Loucy (cell line): Measurements from ENCODE around the gene AGXT.

Experiments used
- EZH2phosphoT487 ChIP-seq: fragments of 200-600 bp; IDR thresholded peaks from 2 replicates; pipeline ENCODE4 v1.6.1; 2018; ENCODE audit warnings: antibody characterized with exemption, mild to moderate bottlenecking, moderate library complexity, borderline replicate concordance
- TF ChIP-seq, protein P1 (sequence below): fragments of 200-600 bp; sonication (generic); conservative IDR thresholded peaks from 2 replicates; pipeline ENCODE4 v1.5.1; 2014; ENCODE audit warnings: mild to moderate bottlenecking, antibody characterized with exemption, low read length

DNA sequence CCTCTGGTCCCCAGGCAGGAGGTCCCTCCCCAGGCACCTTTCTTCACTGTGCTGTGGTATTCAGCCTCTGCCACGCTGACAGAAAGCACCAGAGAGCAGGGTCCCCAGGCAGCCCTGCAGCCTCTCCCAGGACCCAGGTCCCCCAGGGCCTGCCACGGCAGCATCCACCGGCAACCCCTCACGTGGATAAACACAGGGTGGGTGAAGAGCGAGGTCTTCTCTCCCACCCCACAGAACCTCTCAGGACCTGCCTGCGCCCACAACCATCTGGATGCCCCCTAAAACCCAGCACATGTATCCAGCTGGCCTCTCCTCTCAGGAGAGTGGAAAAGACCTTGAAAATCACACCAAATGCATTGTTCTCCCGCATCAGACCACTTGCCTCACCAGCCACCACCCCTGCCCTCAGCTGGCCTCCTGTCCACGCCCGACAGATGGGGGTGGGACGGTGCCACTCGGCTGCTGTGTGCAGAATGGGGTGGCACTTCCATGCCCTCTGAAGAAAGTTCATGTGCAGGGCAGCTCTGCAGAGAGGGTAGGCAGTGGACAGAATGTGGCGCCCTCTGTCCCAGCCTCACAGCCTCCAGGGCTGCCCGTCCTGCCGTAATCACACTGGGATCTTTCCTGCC, 33.5 kb downstream of the AGXT start:
- no peak for TF ChIP-seq EZH2phosphoT487
- TF ChIP-seq, protein P1, sequence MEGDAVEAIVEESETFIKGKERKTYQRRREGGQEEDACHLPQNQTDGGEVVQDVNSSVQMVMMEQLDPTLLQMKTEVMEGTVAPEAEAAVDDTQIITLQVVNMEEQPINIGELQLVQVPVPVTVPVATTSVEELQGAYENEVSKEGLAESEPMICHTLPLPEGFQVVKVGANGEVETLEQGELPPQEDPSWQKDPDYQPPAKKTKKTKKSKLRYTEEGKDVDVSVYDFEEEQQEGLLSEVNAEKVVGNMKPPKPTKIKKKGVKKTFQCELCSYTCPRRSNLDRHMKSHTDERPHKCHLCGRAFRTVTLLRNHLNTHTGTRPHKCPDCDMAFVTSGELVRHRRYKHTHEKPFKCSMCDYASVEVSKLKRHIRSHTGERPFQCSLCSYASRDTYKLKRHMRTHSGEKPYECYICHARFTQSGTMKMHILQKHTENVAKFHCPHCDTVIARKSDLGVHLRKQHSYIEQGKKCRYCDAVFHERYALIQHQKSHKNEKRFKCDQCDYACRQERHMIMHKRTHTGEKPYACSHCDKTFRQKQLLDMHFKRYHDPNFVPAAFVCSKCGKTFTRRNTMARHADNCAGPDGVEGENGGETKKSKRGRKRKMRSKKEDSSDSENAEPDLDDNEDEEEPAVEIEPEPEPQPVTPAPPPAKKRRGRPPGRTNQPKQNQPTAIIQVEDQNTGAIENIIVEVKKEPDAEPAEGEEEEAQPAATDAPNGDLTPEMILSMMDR = no peak
